Motor neuron (in vitro differentiated cells): Measurements from ENCODE around the gene PACS2. TPM values are rescaled to one million over a fixed set of nuclear protein-coding genes. Genes with fewer than 3 reads are reported as not detected.
A peak's percentile ranks its signal among the peaks of the same experiment; 100 is the strongest.

Experiments
- ATAC-seq, 8 experiments: fragments of 200-7000 bp; cut with Tn5 transposase; replicated peaks in 6 of 8; 2 replicates each; pipeline ENCODE4 v1.8.0; 2021; ENCODE audit warnings: mild to moderate bottlenecking in 8 of 8, moderate library complexity in 8 of 8
- H3K27ac ChIP-seq, 2 donors: fragments of 250-450 bp; sonication (Bioruptor Pico); 2 replicates each; pipeline ENCODE4 v1.9.0; 2021; ENCODE audit warnings: antibody characterized with exemption in 2 of 2, mild to moderate bottlenecking in 2 of 2, moderate library complexity in 1 of 2
- H3K4me1 ChIP-seq, 2 donors: fragments of 250-450 bp; sonication (Bioruptor Pico); replicated peaks in 1 of 2; 2 replicates each; pipeline ENCODE4 v1.6.1; 2021; ENCODE audit warnings: antibody characterized with exemption in 2 of 2, mild to moderate bottlenecking in 2 of 2, moderate library complexity in 1 of 2
- H3K4me3 ChIP-seq, 5 donors: fragments of 250-450 bp; sonication (Bioruptor Pico); 2 replicates each; pipeline ENCODE4 v1.9.0; 2021; ENCODE audit warnings: antibody characterized with exemption in 5 of 5, mild to moderate bottlenecking in 5 of 5, moderate library complexity in 4 of 5
- WGBS, 10 experiments: fragments of 450-650 bp; shearing (Covaris generic); methylation state at CpG; one replicate each; pipeline ENCODE4 v1.0.0; 2022; 5-methylcytosine and 5-hydroxymethylcytosine counted together
- in situ Hi-C, 9 experiments: fragments of 400-800 bp; cut with MboI; loops; one replicate each; pipeline ENCODE4 v1.15.0; 2021; ENCODE audit warnings: low sequenced_read_pairs in 9 of 9, low pct_unique_long_range_greater_than_20kb in 2 of 9; ENCODE audit not compliant: unreplicated experiment in 9 of 9
- total RNA-seq, 8 experiments: library from RNA; unstranded; fragments of 300-600 nt; gene quantifications; 2 replicates each; pipeline versions ENCODE4 v1.2.3 to v1.2.4, GENCODE V29; 2022

PACS2 gene
- total RNA-seq, 8 experiments from 2014 or later = 18.0 to 66.1 (median 49.7) TPM

DNA sequence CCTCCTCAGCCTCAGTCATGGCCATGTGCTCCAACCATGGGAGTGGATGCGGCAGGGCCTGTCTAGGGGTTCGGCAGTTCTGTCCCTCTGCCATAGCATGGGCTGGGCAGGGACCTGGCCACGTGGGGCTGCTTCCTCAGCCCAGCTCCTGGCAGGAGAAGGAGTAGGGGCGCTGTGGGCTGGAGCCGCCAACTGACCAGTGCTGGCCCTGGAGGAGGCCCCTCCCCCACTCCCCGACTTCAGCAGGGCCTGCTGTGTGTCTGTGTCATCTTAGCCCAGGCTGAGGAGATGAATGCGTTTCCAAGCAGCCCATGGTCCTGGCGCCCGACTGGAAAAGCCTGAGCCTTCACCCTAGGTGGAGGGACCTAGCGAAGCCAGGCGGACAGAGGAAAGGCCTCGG lies 2.7 kb upstream of the PACS2 start:
- peak in 5 of 8 experiments; percentile 78 to 83 (median 82) for ATAC-seq
- Histone ChIP-seq H3K4me1 (peaks cover 27 to 35% of the 10 kb centered on the region in 2 donors), H3K27ac (peak overlapping the region; percentile 65 to 75), H3K4me3 (no peak overlapping the region)
- WGBS, 10 experiments = 31 to 100% (median 60%) methylated on average over 1 to 7 of the region's 12 CpGs; no CpG with 5 or more reads in 6 of the 10 experiments
- in situ Hi-C loops = no loop called here

DNA sequence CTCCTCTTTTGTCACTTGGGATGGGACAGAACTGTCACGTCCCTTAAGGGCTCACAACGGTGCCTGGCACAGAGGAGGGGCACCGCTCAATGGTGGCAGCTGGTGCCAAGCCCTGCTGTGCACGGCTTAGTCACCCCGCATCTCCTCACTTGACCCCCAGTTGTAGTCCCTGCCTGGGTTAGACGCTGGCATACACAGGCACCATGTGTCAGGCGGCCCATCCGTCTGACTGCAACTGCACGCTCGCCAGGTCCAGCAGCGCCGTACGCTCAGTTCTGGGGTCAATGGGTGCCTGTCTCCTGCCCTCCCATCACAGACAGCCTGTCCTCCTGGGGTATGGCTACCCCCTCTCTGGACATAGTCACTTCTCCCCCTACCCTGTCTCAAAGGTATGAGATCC lies 1.6 kb upstream of the PACS2 start:
- in situ Hi-C loops = no loop called here
- peaks cover 27 to 35% of the 10 kb centered on the region in 2 donors for H3K4me1 ChIP-seq
- ATAC-seq = no peak
- WGBS, 10 experiments = 80 to 100% (median 97%) methylated on average over 1 to 6 of the region's 13 CpGs; no CpG with 5 or more reads in 6 of the 10 experiments
- no peak overlapping the region for H3K27ac ChIP-seq
- no peak overlapping the region for H3K4me3 ChIP-seq

DNA sequence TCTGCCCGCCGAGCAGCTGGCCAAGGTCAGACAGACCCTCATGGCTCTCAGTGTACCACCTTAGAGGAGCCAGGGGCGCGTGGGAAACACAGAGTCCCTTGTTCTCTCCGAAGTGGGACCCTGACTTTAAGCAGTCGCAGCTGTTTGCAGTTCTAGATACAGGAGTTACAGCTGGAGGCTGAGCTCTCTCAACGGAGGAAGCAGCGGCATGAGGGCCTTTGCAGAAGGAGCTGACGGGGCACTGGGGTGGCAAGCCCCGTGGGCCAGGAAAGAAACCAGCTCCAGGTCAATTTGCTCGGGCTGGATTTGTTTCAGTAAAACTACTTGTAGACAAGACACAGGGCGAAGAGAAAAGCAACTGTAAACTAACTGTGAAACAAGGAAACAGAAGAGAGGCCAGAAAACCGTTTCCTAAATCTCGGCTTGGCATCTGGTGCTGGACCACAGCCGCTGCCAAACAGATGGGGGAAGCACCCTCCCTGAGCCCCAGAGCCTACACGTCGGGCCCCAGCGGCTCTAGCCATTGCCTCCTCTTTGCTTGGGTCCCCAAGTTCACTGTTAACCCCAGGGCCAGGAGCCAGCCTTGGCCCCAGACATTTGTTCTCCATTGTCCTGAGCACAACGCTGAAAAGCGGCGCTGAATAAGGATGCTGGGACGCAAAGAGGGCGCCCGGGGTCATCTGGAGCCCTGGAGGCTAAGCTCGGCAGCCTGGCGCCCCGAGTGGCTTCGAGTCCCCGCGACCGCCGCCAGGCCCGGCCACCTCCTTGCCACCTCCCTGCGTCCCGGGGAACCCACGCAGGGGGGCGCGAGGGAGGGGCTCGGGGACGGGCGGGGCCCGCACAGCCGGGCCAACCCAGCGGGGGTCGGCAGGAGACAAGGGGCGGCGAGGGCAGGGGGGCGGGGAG lies 914 bp upstream of the PACS2 start:
- H3K4me3 ChIP-seq = peak overlapping the region; percentile 45 to 93 (median 64)
- 13 to 89% (median 71%) methylated on average over 8 to 12 of the region's 48 CpGs; no CpG with 5 or more reads in 4 of the 10 experiments for WGBS, 10 experiments
- peak overlapping the region; percentile 76 to 84 for H3K27ac ChIP-seq
- peaks cover 27 to 35% of the 10 kb centered on the region in 2 donors for H3K4me1 ChIP-seq
- in situ Hi-C loops = no loop called here
- ATAC-seq = peak in 7 of 8 experiments; percentile 7 to 33 (median 20)

DNA sequence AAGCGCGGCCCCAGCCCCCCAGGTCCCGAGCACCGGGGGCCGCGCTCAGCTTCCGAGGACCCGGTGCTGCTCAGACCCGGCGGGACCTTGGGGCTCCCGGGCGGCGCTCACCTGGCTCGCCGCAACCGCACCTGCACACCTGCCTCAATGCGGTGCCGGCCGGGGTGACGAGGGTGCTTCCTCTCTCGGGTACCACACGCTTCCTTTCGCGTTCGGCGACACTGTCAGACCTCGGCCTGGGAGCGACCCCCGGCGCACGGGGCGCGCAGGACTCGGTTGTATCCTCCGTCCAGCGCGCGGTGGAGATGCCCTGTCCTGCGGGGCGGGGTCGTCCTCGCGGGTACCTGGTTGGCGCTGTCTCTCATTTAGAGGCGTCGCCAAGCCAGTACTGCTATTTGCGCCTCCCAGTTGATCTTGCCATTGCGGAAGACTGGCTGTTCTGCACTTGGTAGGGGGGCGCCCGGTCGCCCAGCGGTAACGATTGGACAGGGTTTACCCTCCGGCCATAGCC lies 718 bp downstream of the PACS2 start:
- in situ Hi-C loops = no loop called here
- Histone ChIP-seq H3K27ac (peak overlapping the region in 1 of 2 donors; percentile 68), H3K4me1 (peaks cover 27 to 35% of the 10 kb centered on the region in 2 donors), H3K4me3 (peak overlapping the region; percentile 75 to 98 (median 93))
- 0% methylated on average over 2 to 9 of the region's 54 CpGs; no CpG with 5 or more reads in 6 of the 10 experiments for WGBS, 10 experiments
- ATAC-seq = peak in 5 of 8 experiments; percentile 2 to 43 (median 3)

DNA sequence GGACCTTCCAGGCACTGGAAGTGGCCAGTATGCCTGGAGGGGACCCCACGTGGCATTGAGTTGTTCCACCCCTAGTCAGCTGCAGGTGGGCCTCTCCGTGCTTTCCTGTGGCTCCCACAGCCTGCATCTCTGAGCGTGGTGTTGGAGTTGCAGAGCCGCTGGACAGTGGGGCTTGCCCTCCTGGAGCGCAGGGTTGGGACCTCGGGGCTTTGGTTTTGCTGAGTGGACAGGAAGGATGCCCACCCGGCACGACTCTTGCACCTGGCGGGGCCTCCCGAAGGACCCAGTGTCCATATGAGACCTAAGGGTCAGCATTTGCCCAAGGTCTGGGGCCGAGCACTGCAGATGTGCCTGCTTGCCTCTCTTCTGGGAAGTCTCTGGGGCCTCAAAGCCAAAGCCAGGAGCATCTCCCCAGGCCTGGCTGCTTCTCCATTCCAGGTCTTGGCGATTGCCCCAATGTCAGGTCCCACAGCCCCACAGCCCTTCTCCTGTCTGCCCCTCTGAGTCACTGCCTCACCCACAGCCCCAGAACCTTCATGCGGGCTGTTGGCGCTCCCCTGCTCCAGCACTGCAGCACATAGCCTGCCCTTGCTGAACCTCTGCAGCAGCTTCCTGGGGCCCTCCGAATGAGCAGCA lies 1.5 kb downstream of the PACS2 start:
- peak in 2 of 8 experiments; percentile 3 to 4 for ATAC-seq
- in situ Hi-C loops = no loop called here
- peaks cover 27 to 35% of the 10 kb centered on the region in 2 donors for H3K4me1 ChIP-seq
- 0 to 69% (median 60%) methylated on average over 1 to 8 of the region's 15 CpGs; no CpG with 5 or more reads in 5 of the 10 experiments for WGBS, 10 experiments
- no peak overlapping the region for H3K27ac ChIP-seq
- peak overlapping the region; percentile 75 to 98 (median 93) for H3K4me3 ChIP-seq

DNA sequence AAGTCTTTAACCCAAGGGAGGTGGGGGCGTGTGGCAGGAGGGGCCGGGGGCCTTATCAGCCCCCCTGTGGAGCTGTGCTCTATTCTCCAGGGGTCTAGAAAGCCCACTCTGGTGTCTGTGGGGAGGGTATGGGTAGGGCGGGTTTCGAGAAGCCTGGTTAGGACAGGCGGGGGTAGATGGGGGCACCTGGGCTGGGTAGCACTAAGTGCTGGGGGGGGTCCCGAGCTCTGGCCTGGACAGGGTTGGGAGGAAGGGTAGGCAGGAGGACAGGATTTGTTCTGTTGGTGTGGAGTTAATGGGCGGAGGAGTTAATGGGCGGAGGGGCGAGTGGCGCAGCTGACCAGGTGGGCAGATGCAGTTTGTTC lies 2.0 kb downstream of the PACS2 start:
- H3K4me1 ChIP-seq = peaks cover 25 to 31% of the 10 kb centered on the region in 2 donors
- H3K27ac ChIP-seq = no peak overlapping the region
- no peak overlapping the region for H3K4me3 ChIP-seq
- WGBS, 10 experiments = no CpG with 5 or more reads among the region's 10 CpGs
- in situ Hi-C loops = no loop called here
- no peak for ATAC-seq

DNA sequence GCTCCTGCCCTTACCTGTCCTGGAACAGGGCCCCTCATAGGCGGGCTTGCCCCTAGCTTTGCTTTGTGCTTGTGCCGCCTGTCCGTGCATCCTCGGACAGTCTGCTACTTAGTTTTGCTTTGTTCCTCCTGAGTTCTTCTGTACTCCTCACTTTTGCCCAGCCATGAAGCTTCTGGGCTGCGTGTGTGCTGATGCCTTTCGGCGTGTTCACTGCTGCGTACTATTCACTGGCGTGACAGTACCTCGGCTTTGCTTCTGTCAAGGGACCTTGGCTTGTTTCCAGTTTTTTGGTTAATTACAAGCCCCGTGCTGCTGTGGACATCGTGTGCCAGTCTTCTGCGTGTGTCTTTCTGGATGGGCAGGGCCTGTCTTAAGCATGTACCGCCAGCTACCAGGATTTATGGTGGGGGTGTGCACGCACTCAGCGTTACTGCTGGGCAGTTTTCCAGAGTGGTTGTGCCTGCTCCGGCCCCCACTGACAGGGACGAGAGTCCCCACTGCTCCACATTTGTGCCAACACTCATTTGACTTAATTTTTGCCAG lies 2.5 kb downstream of the PACS2 start:
- WGBS, 10 experiments = 10 to 100% (median 71%) methylated on average over 1 to 9 of the region's 18 CpGs
- ATAC-seq = no peak
- Histone ChIP-seq H3K4me3 (no peak overlapping the region), H3K27ac (no peak overlapping the region), H3K4me1 (peaks cover 20 to 26% of the 10 kb centered on the region in 2 donors)
- in situ Hi-C loops = no loop called here

DNA sequence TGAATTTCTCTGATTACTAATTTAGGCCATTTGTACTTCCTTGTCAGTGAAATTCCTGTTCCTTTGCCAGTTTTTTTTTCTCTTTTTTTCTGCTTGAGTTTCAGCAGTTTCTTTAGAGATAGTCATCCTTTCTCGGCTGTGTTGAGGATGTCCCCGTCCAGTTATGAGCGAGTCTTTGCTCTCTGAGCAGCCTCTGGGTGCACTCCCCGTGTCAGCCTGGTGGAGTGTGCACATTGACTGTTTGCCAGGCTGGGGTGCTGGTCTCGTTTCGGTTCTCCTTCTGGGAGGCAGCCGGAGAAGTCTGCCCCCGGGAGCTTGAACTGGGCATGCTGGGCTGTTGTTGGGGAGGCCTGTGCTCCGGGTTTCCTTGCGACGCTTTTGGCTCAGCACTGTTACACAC lies 3.0 kb downstream of the PACS2 start:
- peaks cover 15 to 21% of the 10 kb centered on the region in 2 donors for H3K4me1 ChIP-seq
- H3K4me3 ChIP-seq = no peak overlapping the region
- H3K27ac ChIP-seq = no peak overlapping the region
- WGBS, 10 experiments = 10 to 94% (median 67%) methylated on average over 2 to 8 of the region's 11 CpGs; no CpG with 5 or more reads in 1 of the 10 experiments
- in situ Hi-C loops = no loop called here
- ATAC-seq = peak in 2 of 8 experiments; percentile 2 to 8

DNA sequence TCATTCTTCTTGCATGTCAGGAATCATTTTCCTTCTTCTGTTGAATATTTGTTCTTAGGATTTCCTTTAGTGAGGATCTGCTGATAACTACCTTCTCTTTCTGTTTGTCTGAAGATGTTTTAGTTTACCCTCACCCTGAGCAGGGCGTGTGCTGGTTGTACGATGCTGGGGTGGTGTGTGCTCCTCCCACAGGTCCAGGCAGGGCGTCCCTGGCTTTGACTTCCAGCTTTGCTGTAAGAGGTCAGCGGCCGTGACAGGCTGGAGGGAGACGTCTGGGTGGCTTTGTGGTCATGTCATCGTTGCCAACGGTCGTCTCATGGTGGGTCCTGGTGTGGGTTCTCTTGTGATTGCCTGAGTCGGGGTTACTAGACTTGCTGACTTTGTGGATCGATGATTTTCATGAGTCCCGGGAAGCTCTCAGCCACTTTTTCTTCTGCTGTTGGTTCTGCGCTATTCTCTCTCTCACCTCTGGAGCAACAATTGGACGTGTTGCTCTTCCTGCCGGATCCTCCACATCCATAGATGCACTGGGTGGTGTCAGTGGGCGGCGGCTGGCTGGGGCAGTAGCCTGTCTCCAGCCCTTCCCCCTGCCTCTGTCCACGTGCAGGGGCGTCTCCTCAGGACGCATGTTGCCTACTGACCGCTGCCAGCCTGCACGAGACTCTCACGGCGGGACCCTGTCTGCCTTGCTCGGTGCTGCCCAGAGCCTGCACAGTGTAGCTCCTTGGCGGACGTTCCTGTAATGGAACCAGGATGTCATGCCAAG lies 8.4 kb downstream of the PACS2 start:
- Histone ChIP-seq H3K4me3 (no peak overlapping the region), H3K27ac (no peak overlapping the region), H3K4me1 (peaks cover 39 to 44% of the 10 kb centered on the region in 2 donors)
- peak in 5 of 8 experiments; percentile 30 to 88 (median 43) for ATAC-seq
- WGBS, 10 experiments = 55 to 90% (median 73%) methylated on average over 2 to 16 of the region's 27 CpGs; no CpG with 5 or more reads in 2 of the 10 experiments
- in situ Hi-C loops = no loop called here

DNA sequence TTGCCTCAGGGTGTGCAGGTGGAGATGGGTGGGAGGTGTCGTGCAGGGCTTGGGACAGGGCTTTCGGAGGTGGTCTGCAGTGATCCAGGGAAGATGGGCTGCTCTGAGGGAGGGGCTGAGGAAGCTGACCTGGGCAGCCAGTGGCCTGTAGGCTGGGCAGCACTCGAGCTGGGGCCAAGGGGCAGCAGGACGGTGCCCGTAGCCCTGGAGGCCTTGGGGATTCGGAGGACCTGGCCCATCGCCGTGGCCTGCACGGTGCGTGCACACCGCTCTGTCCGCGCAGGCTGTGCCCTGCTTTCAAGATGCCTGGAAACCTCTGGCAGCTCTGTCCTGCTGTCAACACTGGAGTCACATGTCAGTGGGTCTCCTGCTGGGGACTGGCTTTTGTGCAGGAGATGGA lies 9.1 kb downstream of the PACS2 start:
- no peak overlapping the region for H3K4me3 ChIP-seq
- ATAC-seq = no peak
- 85 to 100% methylated on average over 2 to 8 of the region's 13 CpGs; no CpG with 5 or more reads in 8 of the 10 experiments for WGBS, 10 experiments
- in situ Hi-C loops = no loop called here
- no peak overlapping the region for H3K27ac ChIP-seq
- peaks cover 46 to 51% of the 10 kb centered on the region in 2 donors for H3K4me1 ChIP-seq

DNA sequence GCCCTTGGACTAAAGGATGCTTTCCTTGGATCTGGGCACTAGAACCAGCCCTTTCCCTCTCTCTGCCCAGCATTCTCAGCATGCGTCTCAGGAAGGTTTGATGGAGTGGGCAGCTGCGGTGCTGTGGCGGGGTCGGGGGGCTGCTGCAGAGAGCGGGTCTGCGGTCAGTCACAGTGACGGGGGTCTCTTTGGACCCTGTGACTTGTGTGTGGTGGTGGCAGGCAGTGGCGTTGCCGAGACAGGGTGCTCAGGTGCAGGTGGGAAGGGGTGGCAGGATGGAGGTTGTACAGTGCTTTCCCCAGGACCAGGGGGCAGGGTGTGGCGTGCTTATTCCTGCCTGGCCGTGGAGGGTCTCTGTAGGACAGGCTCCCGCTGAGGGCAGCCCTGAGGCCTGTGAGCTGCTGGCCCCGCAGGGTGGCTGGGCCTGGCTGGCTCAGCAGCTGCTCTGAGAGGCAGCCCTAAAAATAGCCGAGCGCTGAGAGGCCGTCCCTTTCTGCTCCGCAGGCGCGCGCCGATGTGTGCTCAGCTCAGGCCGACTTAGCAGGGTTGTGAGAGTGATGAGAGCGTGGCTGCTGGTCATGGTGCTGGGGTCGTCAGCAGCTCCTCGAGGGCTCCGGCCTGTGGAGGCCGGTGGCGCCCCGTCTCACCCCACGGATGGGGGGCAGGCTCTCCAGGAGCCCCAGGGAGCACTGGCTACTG lies 9.7 kb downstream of the PACS2 start:
- peak in 5 of 8 experiments; percentile 34 to 61 (median 44) for ATAC-seq
- no peak overlapping the region for H3K27ac ChIP-seq
- peaks cover 52 to 57% of the 10 kb centered on the region in 2 donors for H3K4me1 ChIP-seq
- no peak overlapping the region for H3K4me3 ChIP-seq
- in situ Hi-C loops = no loop called here
- WGBS, 10 experiments = 76 to 100% (median 93%) methylated on average over 1 to 5 of the region's 30 CpGs; no CpG with 5 or more reads in 6 of the 10 experiments

DNA sequence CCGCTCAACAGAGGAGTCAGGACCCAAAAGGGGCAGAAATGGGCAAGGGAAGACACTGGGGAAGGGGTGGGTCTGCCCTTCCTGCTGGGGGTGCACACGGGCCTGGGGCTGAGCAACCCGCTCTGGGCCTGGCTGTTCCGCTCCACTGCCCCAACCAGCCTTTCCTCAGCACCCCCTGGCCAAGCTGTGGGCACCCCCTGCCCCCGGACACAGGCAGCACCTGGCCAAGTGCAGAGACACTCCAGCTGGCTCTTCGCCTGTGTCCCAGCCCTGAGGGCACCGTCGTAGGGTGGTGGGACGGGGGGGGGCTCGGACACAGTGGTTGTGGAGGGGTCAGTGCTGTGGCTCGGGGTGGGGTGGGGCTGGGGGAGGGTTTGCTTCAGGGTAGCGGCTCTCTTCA lies 10.3 kb downstream of the PACS2 start:
- peaks cover 57 to 62% of the 10 kb centered on the region in 2 donors for H3K4me1 ChIP-seq
- in situ Hi-C loops = no loop called here
- H3K4me3 ChIP-seq = no peak overlapping the region
- ATAC-seq = no peak
- H3K27ac ChIP-seq = no peak overlapping the region
- WGBS, 10 experiments = no CpG with 5 or more reads among the region's 12 CpGs
